PC-9 (cell line): Measurements from ENCODE around the gene TXLNA. TPM values are rescaled to one million over a fixed set of nuclear protein-coding genes. Genes with fewer than 3 reads are reported as not detected.
A peak's percentile ranks its signal among the peaks of the same experiment; 100 is the strongest.
"Not testable (repeated sequence)": the region's sequence is repeated elsewhere in the genome, so short reads cannot be mapped to it uniquely, and the experiment has no call there.

Experiments used
- Bru-seq: library from RNA; stranded (reverse); fragments of 400-500 nt; gene quantifications from one replicate; lab custom pipeline; 2021; lab: Mats Ljungman, UMichigan
- BruChase-seq, 2 experiments: library from RNA; stranded (reverse); fragments of 400-500 nt; gene quantifications; one replicate each; lab custom pipeline; 2021; lab: Mats Ljungman, UMichigan
- BruUV-seq: library from RNA; stranded (reverse); fragments of 400-500 nt; replicated peaks from 2 replicates; lab custom pipeline; 2021; lab: Mats Ljungman, UMichigan
- CTCF ChIA-PET: fragments of 300-600 bp; sonication (Branson Sonifier 250); formaldehyde crosslinking; loops from one replicate; lab custom pipeline; 2022; ENCODE audit warnings: antibody characterized with exemption; lab: Charles Lee
- POLR2A ChIA-PET: fragments of 300-600 bp; sonication (Branson Sonifier 250); formaldehyde crosslinking; loops from one replicate; lab custom pipeline; 2022; ENCODE audit warnings: antibody characterized with exemption; ENCODE audit not compliant: unreplicated experiment; lab: Charles Lee
- DNase-seq, 2 experiments: peaks; one replicate each; pipeline versions ENCODE4 v3.0.0 to v3.0.0-alpha.2; 2015 to 2022; ENCODE audit warnings: mixed read lengths in 1 of 2
- H2AFZ ChIP-seq: fragments of 200-600 bp; sonication (generic); 2 replicates; pipeline ENCODE4 v1.8.1; 2017; ENCODE audit warnings: antibody characterized with exemption
- H3F3A ChIP-seq: fragments of 200-600 bp; sonication (generic); 2 replicates; pipeline ENCODE4 v1.8.1; 2017; ENCODE audit warnings: antibody characterized with exemption, mild to moderate bottlenecking, low read depth; ENCODE audit not compliant: insufficient read depth
- H3K27ac ChIP-seq: fragments of 200-600 bp; sonication (generic); 2 replicates; pipeline ENCODE4 v1.6.1; 2016; ENCODE audit warnings: mixed run types
- H3K27me3 ChIP-seq: fragments of 200-600 bp; sonication (generic); 2 replicates; pipeline ENCODE4 v1.6.1; 2016; ENCODE audit warnings: low read depth, mixed run types; ENCODE audit not compliant: insufficient read depth
- H3K36me3 ChIP-seq: fragments of 200-600 bp; sonication (generic); 2 replicates; pipeline ENCODE4 v1.6.1; 2016; ENCODE audit warnings: low read depth, mixed run types
- H3K4me1 ChIP-seq: fragments of 200-600 bp; sonication (generic); replicated peaks from 2 replicates; pipeline ENCODE4 v1.6.1; 2016; ENCODE audit warnings: mixed run types; ENCODE audit not compliant: insufficient read depth
- H3K4me2 ChIP-seq: fragments of 200-600 bp; sonication (generic); 2 replicates; pipeline ENCODE4 v1.6.1; 2017; ENCODE audit warnings: mixed run types
- H3K4me3 ChIP-seq: fragments of 200-600 bp; sonication (generic); 2 replicates; pipeline ENCODE4 v1.6.1; 2016; ENCODE audit warnings: mixed run types
- H3K79me2 ChIP-seq: fragments of 200-600 bp; sonication (generic); 2 replicates; pipeline ENCODE4 v1.6.1; 2017; ENCODE audit warnings: low read depth, mixed run types
- H3K9me2 ChIP-seq: fragments of 200-600 bp; sonication (generic); 2 replicates; pipeline ENCODE4 v1.8.1; 2017; ENCODE audit warnings: mild to moderate bottlenecking; ENCODE audit not compliant: insufficient read depth
- H3K9me3 ChIP-seq: fragments of 200-600 bp; sonication (generic); 2 replicates; pipeline ENCODE4 v1.8.1; 2016; ENCODE audit warnings: low read depth; ENCODE audit not compliant: insufficient read depth
- H4K20me1 ChIP-seq: fragments of 200-600 bp; sonication (generic); 2 replicates; pipeline ENCODE4 v1.8.1; 2017; ENCODE audit not compliant: insufficient read depth
- EZH2 ChIP-seq: fragments of 200-600 bp; sonication (generic); IDR thresholded peaks from 2 replicates; pipeline ENCODE4 v1.8.0; 2017; ENCODE audit warnings: antibody characterized with exemption, low read depth
- intact Hi-C: fragments of 100-400 bp; cut with micrococcal nuclease; formaldehyde crosslinking; loops from one replicate; pipeline ENCODE4 v1.10.0; 2022; ENCODE audit not compliant: unreplicated experiment
- long read RNA-seq: library from polyadenylated mRNA; stranded (forward); transcript quantifications from one replicate; pipeline ENCODE4 v2.0.0, GENCODE V29; 2022
- total RNA-seq: library from RNA; stranded (reverse); gene quantifications from 2 replicates; pipeline ENCODE4 v1.2.3, GENCODE V29; 2021
- TF ChIP-seq, protein P1 (sequence below): fragments of 200-600 bp; sonication (generic); conservative IDR thresholded peaks from 2 replicates; pipeline ENCODE4 v1.6.1; 2017; ENCODE audit warnings: mixed run types, antibody characterized with exemption, mild to moderate bottlenecking, moderate library complexity

The TXLNA gene
- total RNA-seq (32.0 and 45.8 TPM in 2 replicates), Bru-seq, nascent RNA (percentile 87 among the genes with signal in this experiment), BruChase-seq, experiment 1, labeled RNA remaining after a 2-hour chase (percentile 91 among the genes with signal in this experiment), BruChase-seq, experiment 2, labeled RNA remaining after a 6-hour chase (percentile 90 among the genes with signal in this experiment)
- long read RNA-seq, full-length matches to known transcripts, result 11 of 48 reads
- long read RNA-seq, partial matches to known transcripts, result 3 of 48 reads
- long read RNA-seq, other reads (novel, unspliced or antisense), result 34 of 48 reads

DNA sequence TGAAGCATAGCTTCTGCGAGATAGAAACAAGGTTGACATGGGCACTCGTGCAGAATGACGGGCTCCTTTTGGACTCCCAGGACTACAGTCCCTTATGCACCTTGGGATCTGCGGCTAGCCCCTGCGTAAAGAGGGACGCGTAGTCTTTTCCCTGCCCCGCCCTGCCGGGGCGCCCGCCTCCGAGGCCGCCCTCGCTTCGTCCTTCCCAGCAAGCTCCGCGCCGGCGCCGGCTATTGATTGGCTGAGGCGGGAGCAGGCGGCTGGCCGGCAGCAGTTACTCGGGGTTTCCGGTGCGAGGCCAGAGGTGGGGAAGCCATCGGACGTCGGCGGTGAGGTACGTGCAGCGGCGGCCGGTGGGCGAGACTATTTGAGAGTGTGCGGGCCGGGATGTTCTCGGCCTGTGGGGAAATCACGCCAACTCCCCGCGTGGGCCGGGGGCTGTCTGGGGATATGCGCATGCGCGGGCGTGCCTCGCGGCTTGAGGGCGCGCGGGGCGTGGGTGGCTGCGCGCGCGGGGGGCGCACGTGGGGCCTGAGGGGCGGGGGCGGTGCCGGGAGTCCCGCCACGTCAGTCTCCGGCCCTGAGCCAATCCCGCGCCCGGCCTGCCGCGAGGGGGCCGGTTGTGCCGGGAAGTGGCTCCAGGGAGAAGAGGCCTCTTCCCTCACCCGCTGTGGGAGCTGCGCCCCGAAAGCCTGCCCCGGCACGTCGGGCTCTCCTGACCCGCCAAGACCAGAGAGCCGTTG is at the start of gene TXLNA:
TXLNA (plus strand) TSS at position 233 of the 743 bp plus-strand sequence. CDS start 671 bp downstream, outside the sequence.
- Histone ChIP-seq H3K4me2 (peak within 1 kb of the TSS; percentile 84), H3K4me3 (peak within 1 kb of the TSS; percentile 93), H3K27ac (peak within 1 kb of the TSS; percentile 69), H3K4me1 (peaks cover 29% of the 10 kb centered on the region), H4K20me1 (peaks cover 13% of the 10 kb centered on the region; the same call in 1 of the 2 replicates), H3K79me2 (peaks cover 40% of the 10 kb centered on the region), H3K27me3 (no peaks in the 10 kb centered on the region), H3K9me2 (no peaks in the 10 kb centered on the region), H3K9me3 (no peaks in the 10 kb centered on the region), H3K36me3 (peaks cover 33% of the 10 kb centered on the region), H2AFZ (peak within 1 kb of the TSS; percentile 93), H3F3A (peaks cover 47% of the 10 kb centered on the region)
- ChIA-PET POLR2A (interaction anchor here (0.6 to 1.0 kb wide), 8 partner anchors 20 to 479 kb away, joined by 3 to 11 read pairs (median 4); partner anchors contain the start of gene TMEM39B), CTCF (interaction anchor here (0.6 to 1.1 kb wide), 2 partner anchors 36 to 534 kb away, joined by 3 to 4 read pairs; no protein-coding TSS in a partner anchor)
- intact Hi-C loops, result loop anchor here (2.0 to 10.0 kb wide), 2 partner anchors 71 to 105 kb away; partner anchors contain the start of genes KPNA6 and TMEM39B
- TF ChIP-seq, protein P1, sequence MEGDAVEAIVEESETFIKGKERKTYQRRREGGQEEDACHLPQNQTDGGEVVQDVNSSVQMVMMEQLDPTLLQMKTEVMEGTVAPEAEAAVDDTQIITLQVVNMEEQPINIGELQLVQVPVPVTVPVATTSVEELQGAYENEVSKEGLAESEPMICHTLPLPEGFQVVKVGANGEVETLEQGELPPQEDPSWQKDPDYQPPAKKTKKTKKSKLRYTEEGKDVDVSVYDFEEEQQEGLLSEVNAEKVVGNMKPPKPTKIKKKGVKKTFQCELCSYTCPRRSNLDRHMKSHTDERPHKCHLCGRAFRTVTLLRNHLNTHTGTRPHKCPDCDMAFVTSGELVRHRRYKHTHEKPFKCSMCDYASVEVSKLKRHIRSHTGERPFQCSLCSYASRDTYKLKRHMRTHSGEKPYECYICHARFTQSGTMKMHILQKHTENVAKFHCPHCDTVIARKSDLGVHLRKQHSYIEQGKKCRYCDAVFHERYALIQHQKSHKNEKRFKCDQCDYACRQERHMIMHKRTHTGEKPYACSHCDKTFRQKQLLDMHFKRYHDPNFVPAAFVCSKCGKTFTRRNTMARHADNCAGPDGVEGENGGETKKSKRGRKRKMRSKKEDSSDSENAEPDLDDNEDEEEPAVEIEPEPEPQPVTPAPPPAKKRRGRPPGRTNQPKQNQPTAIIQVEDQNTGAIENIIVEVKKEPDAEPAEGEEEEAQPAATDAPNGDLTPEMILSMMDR, result no peak
- no peak for TF ChIP-seq EZH2
- no TSS peak for BruUV-seq
- DNase-seq, result peak; percentile 86 to 91

DNA sequence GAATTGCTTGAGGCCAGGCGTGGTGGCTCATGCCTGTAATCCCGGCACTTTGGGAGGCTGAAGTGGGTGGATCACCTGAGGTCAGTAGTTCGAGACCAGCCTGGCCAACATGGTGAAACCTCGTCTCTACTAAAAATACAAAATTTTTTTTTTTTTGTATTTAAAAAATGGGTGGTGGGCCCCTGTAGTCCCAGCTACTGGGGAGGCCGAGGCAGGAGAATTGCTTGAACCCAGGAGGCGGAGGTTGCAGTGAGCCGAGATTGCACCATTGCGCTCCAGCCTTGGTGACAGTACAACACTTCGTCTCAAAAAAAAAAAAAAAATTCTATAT is 45.6 kb upstream of the TXLNA start:
- intact Hi-C loops, result loop anchor here (1.0 kb wide), 1 partner anchor 26 kb away; the partner anchor contains the start of gene KPNA6
- DNase-seq, H2AFZ ChIP-seq, H3K9me2 ChIP-seq, H3K27me3 ChIP-seq, H3K4me3 ChIP-seq, BruUV-seq, H3K9me3 ChIP-seq, CTCF ChIA-PET, H3K36me3 ChIP-seq: not testable (repeated sequence)
- H3K79me2 ChIP-seq, result peaks cover 79% of the 10 kb centered on the region
- H3K4me1 ChIP-seq, result peaks cover 25% of the 10 kb centered on the region
- H4K20me1 ChIP-seq, result peaks cover 31% of the 10 kb centered on the region
- H3K27ac ChIP-seq, result peak overlapping the region; percentile 75
- H3F3A ChIP-seq, result peaks cover 58% of the 10 kb centered on the region
- H3K4me2 ChIP-seq, result peak overlapping the region; percentile 26; the same call in 1 of the 2 replicates
- POLR2A ChIA-PET, result interaction anchor here (0.6 kb wide), 2 partner anchors 99 to 571 kb away, joined by 5 to 22 read pairs; no protein-coding TSS in a partner anchor

DNA sequence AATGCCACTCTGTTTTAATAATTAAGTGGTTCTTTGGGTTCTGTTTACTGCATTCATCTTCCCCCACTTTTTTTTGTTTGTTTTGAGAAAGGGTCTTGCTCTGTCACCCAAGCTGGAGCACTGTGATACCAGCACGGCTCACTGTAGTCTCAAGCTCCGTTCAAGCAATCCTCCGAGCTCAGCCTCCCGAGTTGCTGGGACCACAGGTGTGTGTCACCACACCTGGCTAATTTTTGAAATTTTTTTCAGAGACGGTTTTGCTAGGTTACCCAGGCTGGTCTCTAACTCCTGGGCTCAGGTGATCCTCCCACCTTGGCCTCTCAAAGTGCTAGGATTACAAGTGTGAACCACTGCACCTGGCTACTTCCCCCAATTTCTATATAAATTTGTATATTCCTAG is 42.4 kb upstream of the TXLNA start:
- CTCF ChIA-PET, result no interaction called here
- H2AFZ ChIP-seq, result no peak overlapping the region
- no TSS peak for BruUV-seq
- peaks cover 32% of the 10 kb centered on the region for H3K4me1 ChIP-seq
- no peak overlapping the region for H3K27ac ChIP-seq
- peaks cover 4% of the 10 kb centered on the region; the same call in 1 of the 2 replicates for H3K36me3 ChIP-seq
- POLR2A ChIA-PET, result no interaction called here
- no peak for TF ChIP-seq EZH2
- TF ChIP-seq, protein P1, result no peak
- H3K4me3 ChIP-seq, result no peak overlapping the region
- peaks cover 84% of the 10 kb centered on the region for H3K79me2 ChIP-seq
- H3K9me3 ChIP-seq, result no peaks in the 10 kb centered on the region
- H3K4me2 ChIP-seq, result no peak overlapping the region
- intact Hi-C loops, result no loop called here
- no peak for DNase-seq
- peaks cover 53% of the 10 kb centered on the region for H3F3A ChIP-seq
- peaks cover 56% of the 10 kb centered on the region for H4K20me1 ChIP-seq
- no peaks in the 10 kb centered on the region for H3K27me3 ChIP-seq
- no peaks in the 10 kb centered on the region for H3K9me2 ChIP-seq
